Transverse colon (tissue), 4 donors: ENCODE measurements around the gene CERK. TPM values are rescaled to one million over a fixed set of nuclear protein-coding genes. Genes with fewer than 3 reads are reported as not detected.

Experiments
- DNase-seq: peaks from one replicate; pipeline ENCODE4 v3.0.0-alpha.2; 2019
- H3K27ac ChIP-seq, 4 donors: fragments of 200-600 bp; sonication (generic); 2 replicates each; pipeline ENCODE4 v1.5.1; 2016 to 2018; ENCODE audit warnings: inconsistent platforms in 4 of 4
- H3K27me3 ChIP-seq: fragments of 200-600 bp; sonication (generic); 2 replicates; pipeline ENCODE4 v1.5.1; 2017; ENCODE audit warnings: inconsistent platforms
- H3K36me3 ChIP-seq, 4 donors: fragments of 200-600 bp; sonication (generic); 2 replicates each; pipeline ENCODE4 v1.5.1; 2017 to 2019; ENCODE audit warnings: inconsistent platforms in 4 of 4
- H3K4me1 ChIP-seq, 4 donors: fragments of 200-600 bp; sonication (generic); 2 replicates each; pipeline ENCODE4 v1.5.1; 2017 to 2020; ENCODE audit warnings: inconsistent platforms in 4 of 4
- H3K4me3 ChIP-seq, 4 donors: fragments of 200-600 bp; sonication (generic); 1 replicate in 1 of 4; 2 replicates in 3 of 4; pipeline versions ENCODE4 v1.5.1 to v1.6.1; 2017 to 2019; ENCODE audit warnings: inconsistent platforms in 4 of 4
- H3K9me3 ChIP-seq, 2 donors: fragments of 200-600 bp; sonication (generic); 2 replicates each; pipeline ENCODE4 v1.5.1; 2017 to 2019; ENCODE audit warnings: inconsistent platforms in 2 of 2
- CTCF ChIP-seq, 5 experiments: fragments of 200-600 bp in 3 of 5; fragments of 450-650 bp in 2 of 5; sonication (generic) in 3 of 5; IDR thresholded peaks; 1 replicate in 2 of 5; 2 replicates in 3 of 5; pipeline ENCODE4 v1.5.1; 2016 to 2017; ENCODE audit warnings: antibody characterized with exemption in 5 of 5, inconsistent platforms in 3 of 5, mild to moderate bottlenecking in 2 of 5, moderate library complexity in 1 of 5
- EP300 ChIP-seq: sonication (generic); formaldehyde crosslinking; IDR thresholded peaks from one replicate; pipeline ENCODE4 v1.6.1; 2017; ENCODE audit warnings: antibody characterized with exemption, low read depth
- POLR2A ChIP-seq: fragments of 450-650 bp; IDR thresholded peaks from one replicate; pipeline ENCODE4 v1.6.1; 2016; ENCODE audit warnings: antibody characterized with exemption, mild to moderate bottlenecking, moderate library complexity
- POLR2AphosphoS5 ChIP-seq, 3 donors: sonication (generic); formaldehyde crosslinking; IDR thresholded peaks; one replicate each; pipeline ENCODE4 v1.6.1; 2016; ENCODE audit warnings: antibody characterized with exemption in 3 of 3
- WGBS, 2 donors: methylation state at CpG; one replicate each; pipeline ENCODE4 v1.1.5; 2018; ENCODE audit warnings: low coverage in 1 of 2; 5-methylcytosine and 5-hydroxymethylcytosine counted together
- in situ Hi-C, 4 donors: fragments of 200-750 bp; cut with MboI; loops; one replicate each; pipeline versions ENCODE4 v1.15.0 to v1.15.1; 2017; ENCODE audit warnings: low sequenced_read_pairs in 3 of 4, low pct_ligation_motif_present in 1 of 4, low pct_unique_long_range_greater_than_20kb in 1 of 4
- intact Hi-C: fragments of 100-400 bp; cut with DNase I; formaldehyde crosslinking; loops from one replicate; pipeline ENCODE4 v1.15.1; 2023; ENCODE audit warnings: low total_unique reads
- total RNA-seq, 4 donors: library from RNA; depleted of rRNA; stranded (reverse); fragments of >200 nt; gene quantifications; one replicate each; pipeline ENCODE4 v1.1.0, GENCODE V29; 2016

CERK gene
- total RNA-seq, 4 donors from 2014 or later, result 13.7 to 72.2 (median 63.5) TPM

DNA sequence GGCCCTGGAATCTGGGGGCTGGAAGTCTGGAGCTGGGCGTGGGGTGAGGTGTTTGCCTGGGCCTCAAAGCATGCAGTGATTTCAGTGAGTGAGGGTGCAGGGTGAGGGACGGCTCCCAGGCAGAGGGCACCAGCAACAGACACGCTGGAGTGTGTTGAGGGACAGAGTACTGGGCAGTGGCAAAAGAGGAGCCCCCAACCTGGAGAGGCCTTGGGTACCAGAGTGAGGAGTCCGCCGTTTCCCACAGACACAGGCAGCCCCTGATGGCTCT, 12.4 kb upstream of the CERK start:
- Histone ChIP-seq H3K4me1 (peaks cover 37 to 54% (median 50%) of the 10 kb centered on the region in 4 donors), H3K9me3 (no peaks in the 10 kb centered on the region), H3K27me3 (no peaks in the 10 kb centered on the region), H3K4me3 (no peak overlapping the region), H3K27ac (peak overlapping the region; percentile 44 to 65 (median 63)), H3K36me3 (no peaks in the 10 kb centered on the region)
- 60% methylated on average over 5 of the region's 5 CpGs; no CpG with 5 or more reads in 1 of the 2 donors for WGBS, 2 donors
- no peak for DNase-seq
- TF ChIP-seq CTCF (IDR thresholded peaks at IDR 0.05) (no peak), POLR2AphosphoS5 (IDR thresholded peaks at IDR 0.05) (no peak), POLR2A (no peak), EP300 (no peak)
- intact Hi-C loops, result no loop called here
- in situ Hi-C loops, result loop anchor here in 1 of 4 donors (25.0 kb wide), 1 partner anchor 188 kb away; no protein-coding TSS in a partner anchor

DNA sequence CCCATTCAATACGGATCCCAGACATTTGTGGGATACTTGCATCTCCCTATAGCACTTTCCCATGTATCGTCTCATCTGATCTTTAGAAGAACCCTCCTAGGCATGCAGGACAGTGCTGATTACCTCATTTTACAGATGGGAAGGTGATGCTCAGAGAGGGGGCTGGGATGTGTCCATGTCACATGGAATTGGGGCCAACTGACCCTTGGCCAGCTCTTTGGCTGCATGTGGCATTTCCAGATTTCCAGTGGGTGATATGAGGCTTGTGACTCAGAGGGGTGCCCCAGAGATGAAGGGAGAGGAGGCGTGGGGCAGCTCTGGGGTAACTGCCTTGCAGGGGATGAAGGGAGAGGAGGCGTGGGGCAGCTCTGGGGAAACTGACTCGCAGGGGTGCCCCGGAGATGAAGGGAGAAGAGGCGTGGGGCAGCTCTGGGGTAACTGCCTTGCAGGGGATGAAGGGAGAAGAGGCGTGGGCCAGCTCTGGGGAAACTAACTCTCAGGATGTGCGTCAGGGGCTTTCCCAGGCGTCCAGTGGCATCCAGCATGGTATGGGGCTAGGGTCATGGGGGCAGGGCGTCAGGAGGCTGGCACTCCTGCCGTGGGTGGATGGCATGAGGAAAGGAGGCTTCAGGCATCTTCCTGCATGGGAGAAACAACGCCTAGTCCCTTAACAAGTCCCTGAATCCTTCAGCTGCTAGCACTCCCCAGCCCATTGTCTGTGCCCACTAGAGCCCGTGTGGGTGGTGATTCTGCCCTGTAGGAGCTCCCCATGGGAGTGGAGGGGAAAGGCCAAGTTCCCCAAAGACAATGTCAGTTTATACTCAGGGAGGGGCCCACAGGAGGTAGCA, 11.9 kb upstream of the CERK start:
- H3K4me3 ChIP-seq, result no peak overlapping the region

DNA sequence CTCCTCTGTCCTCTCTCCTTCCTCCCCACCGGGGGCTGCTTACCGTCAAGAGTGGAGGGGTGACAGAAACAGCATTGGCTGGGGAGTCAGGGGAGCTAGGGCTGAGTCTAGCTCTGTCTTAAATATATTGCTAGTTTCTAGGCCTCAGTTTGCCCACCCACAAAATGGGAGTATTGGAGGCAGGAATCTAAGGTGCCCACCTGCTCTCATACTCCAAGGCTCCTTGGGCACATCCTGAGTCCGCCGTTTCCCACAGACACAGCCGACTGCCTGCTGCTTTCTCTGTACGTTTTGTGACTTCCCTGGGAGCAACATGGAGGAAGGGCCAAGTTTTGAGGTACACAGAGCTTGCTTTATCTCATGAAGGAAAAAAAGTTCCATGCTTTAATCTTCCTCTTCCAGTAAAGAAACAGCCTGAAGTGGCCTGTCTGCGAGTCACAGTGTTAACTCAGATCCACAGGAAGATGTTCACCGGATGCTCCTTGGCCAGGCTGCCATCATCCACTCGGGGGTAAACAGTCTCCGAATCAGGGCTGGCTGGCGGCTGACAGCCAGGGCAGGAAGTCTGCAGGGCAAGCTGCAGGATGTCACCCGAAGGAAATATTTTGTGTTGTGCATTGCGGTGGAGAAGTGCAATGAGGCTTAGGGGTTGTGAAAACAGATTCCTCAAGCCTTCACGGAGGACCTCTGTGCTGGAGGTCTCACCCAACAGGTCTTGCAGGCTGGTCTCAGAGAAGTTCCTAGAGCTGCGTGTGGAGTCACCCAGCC, 11.0 kb upstream of the CERK start:
- H3K27me3 ChIP-seq, result no peaks in the 10 kb centered on the region
- intact Hi-C loops, result no loop called here
- DNase-seq, result no peak
- peaks cover 35 to 55% (median 48%) of the 10 kb centered on the region in 4 donors for H3K4me1 ChIP-seq
- no peaks in the 10 kb centered on the region for H3K9me3 ChIP-seq
- WGBS, 2 donors, result 52% methylated on average over 15 of the region's 15 CpGs; no CpG with 5 or more reads in 1 of the 2 donors
- TF ChIP-seq POLR2A, result no peak
- no peak for TF ChIP-seq CTCF (IDR thresholded peaks at IDR 0.05)
- no peak for TF ChIP-seq EP300
- peak; percentile 75 to 88 (median 80) for TF ChIP-seq POLR2AphosphoS5 (IDR thresholded peaks at IDR 0.05)
- H3K27ac ChIP-seq, result peak overlapping the region; percentile 21 to 64 (median 53)
- no peak overlapping the region for H3K4me3 ChIP-seq
- in situ Hi-C loops, result loop anchor here in 1 of 4 donors (25.0 kb wide), 1 partner anchor 187 kb away; no protein-coding TSS in a partner anchor
- no peaks in the 10 kb centered on the region for H3K36me3 ChIP-seq

More for the DNA sequence above, 11.9 kb upstream of the CERK start:
- Histone ChIP-seq H3K27me3 (no peaks in the 10 kb centered on the region), H3K4me1 (peaks cover 37 to 57% (median 51%) of the 10 kb centered on the region in 4 donors), H3K36me3 (no peaks in the 10 kb centered on the region), H3K9me3 (no peaks in the 10 kb centered on the region), H3K27ac (peak overlapping the region; percentile 44 to 65 (median 63))
- in situ Hi-C loops, result loop anchor here in 2 of 4 donors (25.0 kb wide), 1 partner anchor 188 kb away; no protein-coding TSS in a partner anchor
- intact Hi-C loops, result no loop called here
- no peak for DNase-seq
- WGBS, 2 donors, result 60 to 69% methylated on average over 7 to 14 of the region's 14 CpGs
- TF ChIP-seq POLR2AphosphoS5 (IDR thresholded peaks at IDR 0.05) (no peak), EP300 (no peak), CTCF (IDR thresholded peaks at IDR 0.05) (no peak), POLR2A (no peak)

- H3K36me3 ChIP-seq, result no peaks in the 10 kb centered on the region
- TF ChIP-seq CTCF (IDR thresholded peaks at IDR 0.05) (no peak), EP300 (no peak), POLR2A (no peak), POLR2AphosphoS5 (IDR thresholded peaks at IDR 0.05) (no peak)
- in situ Hi-C loops, result loop anchor here in 1 of 4 donors (25.0 kb wide), 1 partner anchor 186 kb away; no protein-coding TSS in a partner anchor
- H3K27ac ChIP-seq, result peak overlapping the region; percentile 21 to 64 (median 53)
- H3K4me3 ChIP-seq, result no peak overlapping the region
- no peaks in the 10 kb centered on the region for H3K27me3 ChIP-seq
- peaks cover 31 to 55% (median 44%) of the 10 kb centered on the region in 4 donors for H3K4me1 ChIP-seq
- WGBS, 2 donors, result 96% methylated on average over 20 of the region's 20 CpGs; no CpG with 5 or more reads in 1 of the 2 donors
- intact Hi-C loops, result no loop called here
- no peak for DNase-seq
- H3K9me3 ChIP-seq, result no peaks in the 10 kb centered on the region
Observed at GRCh38 chr22:46748206-46748907, 10.3 kb upstream of the CERK start.
